Measurements from ENCODE around the gene NHP2.
A peak's percentile ranks its signal among the peaks of the same experiment; 100 is the strongest.
"Not testable (repeated sequence)": the region's sequence is repeated elsewhere in the genome, so short reads cannot be mapped to it uniquely, and the experiment has no call there.

Gene NHP2

DNA sequence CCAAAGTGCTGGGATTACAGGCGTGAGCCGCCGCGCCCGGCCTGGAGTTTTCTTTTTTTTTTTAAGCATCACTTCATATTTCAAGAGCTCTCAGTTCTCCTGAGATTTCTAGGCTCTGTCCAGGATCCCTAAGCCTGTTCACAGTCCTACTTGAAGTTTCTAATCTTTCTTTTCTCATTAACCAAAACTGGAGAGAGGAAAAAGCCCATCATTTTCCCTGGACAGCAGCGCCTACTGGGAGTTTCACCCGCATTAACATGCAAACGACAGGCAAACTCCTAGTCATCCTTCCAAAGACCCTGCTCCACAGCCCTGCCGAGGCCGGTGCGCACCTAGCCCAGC lies 23.5 kb downstream of the NHP2 start:
- DNase-seq = not testable (repeated sequence)

DNA sequence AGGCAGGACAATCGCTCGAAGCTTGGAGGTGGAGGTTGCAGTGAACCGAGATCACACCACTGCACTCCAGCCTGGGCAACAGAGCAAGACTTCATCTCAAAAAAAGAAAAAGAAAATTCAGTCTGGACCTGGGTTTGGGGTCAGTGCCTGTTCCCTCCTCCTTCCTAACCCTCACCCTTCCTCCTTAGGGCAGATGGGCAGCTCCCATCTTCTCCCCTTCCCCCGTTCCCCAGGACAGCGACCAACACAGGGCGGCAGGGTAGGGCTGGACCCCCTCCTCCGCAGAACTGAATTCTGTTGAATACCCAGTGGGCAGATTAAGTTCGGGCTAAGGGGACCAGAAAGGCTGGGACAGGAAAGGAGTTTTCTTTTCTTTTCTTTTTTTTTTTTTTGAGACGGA lies 24.4 kb downstream of the NHP2 start:
- DNase-seq = no peak

DNA sequence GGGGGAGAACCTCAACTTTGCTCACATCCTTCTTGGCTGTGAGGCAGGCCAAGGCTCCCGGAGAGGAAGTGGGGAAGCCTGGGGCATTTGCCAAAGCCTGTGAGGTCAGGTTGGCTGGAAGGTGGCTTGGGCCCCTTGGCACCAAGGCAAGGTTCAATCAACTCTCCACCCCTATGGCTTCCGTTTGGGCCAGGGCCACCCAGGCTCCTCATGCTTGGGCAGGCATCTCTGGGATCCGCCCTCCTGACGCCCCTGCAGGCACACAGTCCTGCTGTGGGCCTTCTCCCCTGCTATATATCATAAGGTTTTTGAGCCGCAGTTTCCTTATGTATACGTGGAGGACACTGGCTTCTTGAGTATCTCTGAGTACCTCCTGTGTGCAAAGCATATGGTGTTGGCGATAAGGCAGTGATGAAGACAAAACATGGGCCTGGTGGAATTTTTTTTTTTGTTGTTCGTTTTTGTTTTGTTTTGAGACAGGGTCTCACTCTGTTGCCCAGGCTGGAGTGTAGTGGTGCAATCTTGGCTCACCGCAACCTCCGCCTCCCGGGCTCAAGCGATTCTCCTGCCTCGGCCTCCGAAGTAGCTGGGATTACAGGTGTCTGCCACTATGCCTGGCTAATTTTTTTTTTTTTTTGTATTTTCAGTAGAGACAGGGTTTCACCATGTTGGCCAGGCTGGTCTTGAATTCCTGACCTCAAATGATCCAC lies 26.2 kb downstream of the NHP2 start:
- DNase-seq = not testable (repeated sequence)

DNA sequence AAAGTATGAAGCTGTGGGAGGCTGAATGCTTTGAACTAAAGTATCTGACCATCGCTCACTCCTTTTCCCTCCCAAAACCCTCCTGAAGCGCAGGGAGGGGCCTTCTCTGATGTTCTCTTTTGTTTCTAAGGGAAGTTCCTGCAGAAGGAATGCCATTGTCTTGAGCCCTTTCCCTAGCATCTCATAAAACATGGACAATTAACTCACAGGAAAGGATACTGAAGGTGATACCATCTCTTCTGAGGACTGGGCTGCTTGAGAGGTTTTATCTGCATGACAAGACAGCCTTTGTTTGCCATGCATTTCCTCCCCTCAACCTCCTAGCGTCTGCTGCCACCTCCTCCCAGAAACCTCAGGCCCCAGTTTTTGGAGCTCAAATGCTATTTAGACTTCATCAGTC lies 27.1 kb downstream of the NHP2 start:
- DNase-seq = no peak

DNA sequence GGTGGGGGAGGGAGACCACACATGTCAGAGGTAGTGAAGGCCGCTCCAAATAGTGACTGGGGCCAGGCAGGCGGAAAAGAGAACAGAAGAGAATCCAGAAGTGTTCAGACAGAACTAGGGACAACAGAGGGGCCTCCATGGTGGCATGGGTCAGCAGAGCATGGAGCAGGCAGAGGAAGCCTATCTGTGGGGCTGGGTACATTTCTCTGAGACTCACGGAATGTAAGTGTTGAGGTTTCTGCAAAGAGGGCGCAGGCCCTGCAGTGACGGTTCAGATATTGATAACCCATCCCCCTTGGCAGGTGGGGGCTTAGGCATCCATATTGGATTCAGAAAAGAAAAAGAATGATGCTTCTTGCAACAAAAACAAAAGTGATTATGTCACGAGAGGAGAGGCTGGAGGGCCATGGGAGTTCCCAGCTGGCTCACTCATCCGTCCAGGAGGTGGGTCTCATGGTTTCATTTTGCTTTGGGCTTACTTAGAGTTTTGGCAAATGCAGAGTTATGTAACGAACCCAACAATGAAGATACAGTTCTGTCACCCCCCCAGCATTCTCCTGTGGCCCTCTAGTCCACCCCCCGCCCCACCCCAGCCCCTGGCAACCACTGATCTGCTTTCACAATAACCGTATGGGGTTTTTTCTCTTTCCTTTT lies 28.3 kb downstream of the NHP2 start:
- DNase-seq = no peak

DNA sequence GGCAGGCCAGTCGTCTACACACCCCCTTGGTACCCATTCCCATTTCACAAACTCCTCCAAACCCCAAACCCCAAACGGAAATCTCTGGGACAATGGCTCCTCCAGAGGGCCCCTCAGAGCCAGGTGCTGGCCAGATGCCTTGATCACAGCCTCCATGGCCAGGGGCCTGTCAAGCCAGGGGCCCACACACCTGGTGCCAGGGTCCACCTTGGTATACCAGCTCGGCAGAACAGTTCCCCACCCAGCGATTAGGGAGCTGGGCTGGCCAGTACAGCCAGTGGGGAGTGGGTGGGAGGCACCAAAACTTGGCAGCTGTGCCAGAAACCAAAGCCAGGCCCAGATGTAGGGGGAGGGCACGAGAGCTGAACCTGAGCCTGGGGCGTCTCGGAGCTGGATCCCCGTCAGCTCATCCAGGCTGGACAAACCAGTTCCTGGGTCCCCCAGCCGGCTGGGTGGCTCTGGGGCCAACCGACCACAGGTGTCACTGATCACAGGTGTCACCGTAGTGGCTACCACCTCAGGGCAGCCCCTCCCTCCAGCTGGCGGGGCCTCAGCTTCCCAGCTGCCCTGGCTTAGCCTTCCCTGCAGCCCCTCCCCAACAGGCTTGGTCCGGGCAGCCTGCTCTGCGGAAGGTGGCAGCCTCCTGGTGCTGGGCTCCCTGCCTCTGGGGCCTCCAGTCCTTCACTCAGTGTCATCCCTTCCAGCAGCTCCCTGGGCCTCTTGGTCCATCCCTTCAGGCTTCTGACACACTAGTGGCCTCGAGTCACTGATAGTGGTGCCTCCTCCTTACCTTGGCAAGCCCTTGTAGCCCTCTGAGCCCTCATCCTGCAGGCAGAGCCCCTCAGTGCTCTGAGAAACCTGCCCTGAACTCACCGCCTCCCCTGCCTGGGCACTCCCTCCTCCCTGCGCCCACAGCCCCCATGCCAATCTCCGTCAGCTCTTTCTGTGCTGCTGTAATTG lies 29.4 kb downstream of the NHP2 start:
- DNase-seq = no peak

DNA sequence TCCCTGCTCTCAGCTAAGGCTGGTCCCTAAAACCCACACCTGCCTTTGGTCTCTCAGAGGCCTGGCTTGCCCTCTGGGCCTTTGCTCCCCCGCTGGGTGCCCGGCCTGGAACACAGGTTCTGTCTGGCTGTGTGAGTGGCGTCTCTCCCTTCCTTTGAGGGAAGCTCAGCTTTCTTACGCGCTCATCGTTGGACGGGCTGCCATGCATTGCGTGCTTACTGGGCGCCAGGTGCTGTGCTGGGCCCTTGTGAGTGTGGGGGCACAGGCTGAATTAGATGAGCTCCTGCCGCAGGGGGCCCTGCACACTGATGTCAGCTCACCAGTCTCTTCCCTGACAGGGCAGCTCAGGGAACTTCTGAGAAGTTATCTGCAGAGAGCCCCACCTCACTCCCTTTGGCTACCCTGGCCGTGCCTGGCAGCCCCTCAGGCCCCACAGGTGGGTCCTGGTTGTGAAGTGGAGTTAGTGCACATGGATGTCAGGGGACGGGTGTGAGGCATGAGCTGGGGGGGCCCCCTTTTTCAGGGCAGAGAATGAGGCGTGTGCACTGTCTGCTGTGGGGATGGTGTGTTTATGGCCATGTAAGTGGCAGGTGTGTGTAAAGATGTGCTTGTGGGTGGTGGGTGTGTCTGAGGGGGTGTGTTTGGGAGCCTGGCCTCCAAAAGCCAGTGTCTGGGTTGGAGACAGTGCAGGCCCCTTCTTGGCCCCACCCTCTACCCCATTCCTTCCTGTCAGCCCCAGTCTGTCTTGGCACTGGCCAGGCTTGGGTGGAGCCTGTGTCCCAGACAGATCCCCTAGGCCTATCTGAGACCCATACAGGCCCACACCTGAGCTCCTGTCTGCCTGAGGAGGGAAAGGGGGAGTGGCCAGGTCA lies 30.4 kb downstream of the NHP2 start:
- DNase-seq = no peak

DNA sequence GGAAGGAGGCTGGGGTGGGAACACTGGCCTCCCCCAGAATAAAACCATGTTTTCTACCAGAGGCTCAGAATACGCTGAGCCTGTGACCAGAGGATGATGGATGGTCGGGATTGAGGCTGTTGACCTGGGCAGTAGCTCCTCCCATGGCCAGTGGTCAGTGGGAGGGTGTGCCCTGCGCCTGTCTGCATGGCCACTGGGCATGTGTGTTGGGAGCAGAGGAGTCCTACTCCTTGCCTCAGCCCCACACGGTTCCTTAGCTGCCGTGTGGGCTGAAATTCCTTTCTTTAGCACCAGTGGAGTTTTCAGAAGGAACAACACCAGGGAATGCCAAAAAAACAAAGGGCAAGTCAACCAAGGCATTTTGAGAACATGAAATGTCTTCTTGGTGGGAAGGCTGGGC lies 31.3 kb downstream of the NHP2 start:
- no peak for DNase-seq

DNA sequence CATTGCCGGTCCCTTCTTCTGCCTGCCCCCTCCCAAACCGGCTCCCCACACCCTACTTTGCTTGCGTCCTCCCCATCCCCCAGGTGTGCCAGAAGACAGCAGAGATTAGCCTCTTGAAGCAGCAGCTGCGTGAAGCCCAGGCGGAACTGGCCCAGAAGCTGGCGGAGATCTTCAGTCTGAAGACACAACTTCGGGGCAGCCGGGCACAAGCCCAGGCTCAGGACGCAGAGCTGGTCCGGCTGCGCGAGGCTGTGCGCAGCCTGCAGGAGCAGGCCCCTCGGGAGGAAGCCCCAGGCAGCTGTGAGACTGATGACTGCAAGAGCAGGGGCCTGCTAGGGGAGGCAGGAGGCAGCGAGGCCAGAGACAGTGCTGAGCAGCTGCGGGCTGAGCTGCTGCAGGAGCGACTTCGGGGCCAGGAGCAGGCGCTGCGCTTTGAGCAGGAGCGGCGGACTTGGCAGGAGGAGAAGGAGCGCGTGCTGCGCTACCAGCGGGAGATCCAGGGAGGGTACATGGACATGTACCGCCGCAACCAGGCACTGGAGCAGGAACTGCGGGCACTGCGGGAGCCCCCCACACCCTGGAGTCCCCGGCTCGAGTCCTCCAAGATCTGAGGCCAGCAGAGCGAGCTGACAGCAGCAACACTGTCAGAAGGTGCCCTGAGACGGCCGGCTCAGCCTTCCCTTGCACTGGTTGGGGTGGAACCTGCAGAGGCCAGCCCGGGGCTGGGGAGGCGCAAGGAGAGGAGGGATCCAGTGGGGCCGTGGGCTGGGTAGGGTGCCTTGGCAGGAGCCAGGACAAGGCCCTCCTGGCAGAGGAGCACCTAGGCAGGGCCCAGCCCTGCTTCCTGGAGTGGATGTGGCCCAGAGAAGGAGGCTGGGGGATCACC lies 32.1 kb downstream of the NHP2 start:
- no peak for DNase-seq

DNA sequence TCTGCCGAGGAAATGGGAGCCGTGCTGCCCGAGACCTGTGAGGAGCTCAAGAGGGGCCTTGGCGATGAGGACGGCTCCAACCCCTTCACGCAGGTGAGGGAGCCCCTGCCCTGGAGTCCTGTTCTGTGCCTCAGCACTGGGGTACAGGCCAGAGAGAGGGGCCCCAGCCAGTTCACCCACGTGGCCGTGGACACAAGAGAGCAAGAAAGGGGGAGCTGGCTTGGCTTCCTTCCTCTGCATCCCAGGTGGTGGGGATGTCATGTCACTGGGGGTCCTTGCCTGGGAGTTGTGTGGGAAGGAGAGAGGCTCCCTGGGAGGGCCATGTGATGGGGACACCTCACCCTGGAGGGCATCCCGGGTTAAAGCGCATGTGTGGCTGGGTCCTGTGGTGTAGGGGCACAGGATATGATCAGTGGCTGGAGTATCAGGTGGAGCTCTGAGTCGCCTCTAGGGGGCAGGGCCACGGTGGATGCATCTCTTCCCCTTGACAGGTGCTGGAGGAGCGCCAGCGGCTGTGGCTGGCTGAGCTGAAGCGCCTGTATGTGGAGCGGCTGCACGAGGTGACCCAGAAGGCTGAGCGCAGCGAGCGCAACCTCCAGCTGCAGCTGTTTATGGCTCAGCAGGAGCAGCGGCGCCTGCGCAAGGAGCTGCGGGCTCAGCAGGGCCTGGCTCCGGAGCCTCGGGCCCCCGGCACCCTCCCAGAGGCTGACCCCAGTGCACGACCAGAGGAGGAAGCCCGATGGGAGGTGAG lies 32.9 kb downstream of the NHP2 start:
- peak; percentile 91 for DNase-seq

DNA sequence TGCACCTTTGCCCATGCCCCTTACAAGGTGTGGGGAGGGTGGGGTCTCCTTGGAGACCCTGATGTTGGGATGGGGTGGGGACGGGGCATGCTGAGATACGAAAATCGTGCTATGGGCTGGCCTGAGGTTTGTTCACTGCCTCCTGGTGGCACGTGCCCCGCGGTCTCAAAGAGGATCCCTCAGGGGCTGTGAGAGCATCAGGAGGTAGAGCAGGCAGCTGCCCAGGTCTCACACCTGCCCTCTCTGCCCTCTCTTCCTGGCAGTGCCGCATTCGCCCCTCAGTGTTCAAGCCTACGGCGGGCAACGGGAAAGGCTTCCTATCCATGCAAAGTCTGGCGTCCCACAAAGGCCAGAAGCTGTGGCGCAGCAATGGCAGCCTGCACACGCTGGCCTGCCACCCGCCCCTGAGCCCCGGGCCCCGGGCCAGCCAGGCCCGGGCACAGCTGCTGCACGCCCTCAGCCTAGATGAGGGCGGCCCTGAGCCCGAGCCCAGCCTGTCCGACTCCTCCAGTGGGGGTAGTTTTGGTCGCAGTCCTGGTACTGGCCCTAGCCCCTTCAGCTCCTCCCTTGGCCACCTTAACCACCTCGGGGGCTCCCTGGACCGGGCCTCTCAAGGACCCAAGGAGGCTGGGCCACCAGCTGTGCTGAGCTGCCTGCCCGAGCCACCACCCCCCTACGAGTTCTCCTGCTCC lies 33.6 kb downstream of the NHP2 start:
- no peak for DNase-seq

DNA sequence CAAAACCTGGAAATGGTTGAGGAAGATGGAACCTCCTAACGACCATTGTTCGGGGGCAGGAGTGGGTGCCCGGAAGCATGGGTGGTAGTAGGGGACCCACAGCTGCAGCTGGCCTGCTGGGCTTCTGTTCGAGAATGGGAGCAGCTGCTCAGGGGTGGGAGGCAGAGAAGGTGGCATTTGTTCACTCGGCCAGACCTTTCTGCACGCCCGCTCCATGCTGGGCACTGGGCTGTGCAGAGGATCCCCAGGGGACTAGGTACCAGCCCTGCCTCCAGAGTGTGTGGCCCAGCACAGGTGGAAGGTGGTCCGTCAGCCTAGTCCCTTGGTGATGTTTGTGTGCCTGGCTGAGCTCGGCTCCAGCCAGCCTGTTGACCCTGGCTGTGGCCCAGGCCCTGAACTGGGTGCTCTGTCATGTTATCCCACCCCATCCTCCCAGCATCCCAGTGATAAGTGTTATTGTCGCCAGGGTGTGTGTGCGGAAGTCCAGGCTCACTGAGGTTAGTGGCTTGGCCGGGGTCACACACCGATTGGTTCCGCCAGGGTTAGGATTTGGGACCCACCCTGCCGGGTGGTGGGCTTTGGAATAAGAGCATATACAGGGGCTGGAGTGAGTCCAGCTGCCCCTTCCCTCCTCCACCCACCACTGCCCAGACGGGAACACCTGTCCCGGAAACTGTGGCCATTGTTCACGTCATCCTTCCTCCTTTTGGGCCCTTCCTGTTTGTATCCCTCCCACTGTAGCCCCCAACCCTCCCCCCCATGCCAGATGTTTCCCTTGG lies 35.6 kb downstream of the NHP2 start:
- no peak for DNase-seq

DNA sequence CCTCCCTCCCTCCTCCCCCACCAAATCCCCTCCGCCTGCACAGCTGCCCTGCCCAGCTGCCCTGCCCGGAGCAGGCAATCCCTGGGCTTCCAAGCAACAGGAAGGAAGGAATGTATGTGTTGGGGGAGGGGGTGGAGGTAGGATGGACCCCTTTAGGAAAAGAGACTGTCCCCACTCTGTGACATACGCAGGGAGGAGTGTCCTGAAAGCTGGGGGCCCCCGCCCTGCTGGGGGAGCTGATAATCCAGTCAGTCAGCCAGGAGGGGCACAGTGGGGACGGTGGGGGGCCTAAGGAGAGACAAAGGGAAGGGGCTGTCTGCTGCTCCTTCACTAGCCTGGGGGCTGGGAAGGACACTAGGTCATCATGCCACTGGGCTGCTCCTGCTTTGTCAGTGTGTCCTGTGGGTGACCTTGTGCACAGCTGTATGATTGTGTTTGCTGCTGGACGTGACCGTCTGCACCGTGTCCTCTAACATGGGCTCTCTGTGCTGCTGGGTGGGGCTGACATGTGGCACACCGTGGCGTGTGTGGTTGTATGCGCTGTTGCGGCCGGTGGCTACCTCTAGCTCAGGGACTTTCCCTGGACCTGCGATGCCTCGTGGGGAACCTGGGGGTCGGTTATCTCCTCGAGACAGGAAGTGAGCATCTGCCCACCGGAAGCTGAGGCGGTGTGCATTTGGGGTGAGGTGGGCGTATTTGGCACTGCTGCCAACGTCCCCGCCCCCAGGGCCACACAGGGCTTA lies 37.4 kb downstream of the NHP2 start:
- DNase-seq = peak; percentile 87

DNA sequence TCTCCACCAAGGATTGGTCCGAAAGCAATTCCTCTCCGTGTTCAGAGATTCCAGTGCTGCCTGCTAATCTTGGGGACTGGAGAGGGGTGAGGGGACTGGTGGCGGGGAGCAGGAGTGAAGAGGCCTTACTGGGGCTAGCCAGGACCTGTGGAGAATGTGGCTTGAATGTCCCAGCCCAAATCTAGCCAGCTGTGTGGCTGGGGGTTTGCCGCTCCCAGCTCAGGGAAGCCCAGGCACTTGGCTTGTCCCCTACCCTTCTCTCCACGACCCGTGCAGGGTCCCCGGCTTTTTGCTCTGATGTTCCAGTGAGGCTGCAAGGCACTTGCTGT lies 37.9 kb downstream of the NHP2 start:
- no peak for DNase-seq

DNA sequence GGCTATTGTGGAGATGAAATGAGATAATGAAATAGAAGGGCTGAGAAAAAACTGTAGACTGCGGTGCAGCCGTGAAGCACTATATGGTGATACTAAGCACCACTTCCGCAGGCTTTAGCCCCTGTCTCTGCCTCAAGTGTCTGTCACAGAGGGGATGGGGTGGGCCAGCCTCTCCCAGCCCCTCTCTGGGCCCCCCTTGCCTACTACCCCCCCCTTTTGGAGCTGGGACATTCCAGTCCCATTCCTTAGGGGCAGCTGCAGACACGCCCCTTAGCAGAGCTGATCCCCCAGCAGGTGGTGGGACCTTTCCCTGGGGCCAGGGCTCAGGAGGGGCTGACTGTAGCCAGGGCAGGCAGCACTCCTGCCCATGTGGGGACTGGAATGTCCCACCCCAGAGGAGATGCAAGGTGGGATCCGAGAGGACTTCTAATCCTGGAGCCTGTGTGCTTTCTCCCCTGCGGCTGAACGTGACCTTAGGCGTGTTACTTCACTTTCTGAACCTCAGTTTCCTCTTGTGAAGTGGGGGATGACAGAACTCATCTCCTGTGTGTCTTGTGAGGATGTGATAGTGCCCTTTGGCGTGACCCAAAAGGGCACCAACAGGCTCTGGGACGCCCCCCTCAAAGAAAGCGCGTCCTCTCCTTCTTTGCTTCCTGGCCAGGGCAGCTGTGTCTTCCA lies 38.4 kb downstream of the NHP2 start:
- DNase-seq = no peak

DNA sequence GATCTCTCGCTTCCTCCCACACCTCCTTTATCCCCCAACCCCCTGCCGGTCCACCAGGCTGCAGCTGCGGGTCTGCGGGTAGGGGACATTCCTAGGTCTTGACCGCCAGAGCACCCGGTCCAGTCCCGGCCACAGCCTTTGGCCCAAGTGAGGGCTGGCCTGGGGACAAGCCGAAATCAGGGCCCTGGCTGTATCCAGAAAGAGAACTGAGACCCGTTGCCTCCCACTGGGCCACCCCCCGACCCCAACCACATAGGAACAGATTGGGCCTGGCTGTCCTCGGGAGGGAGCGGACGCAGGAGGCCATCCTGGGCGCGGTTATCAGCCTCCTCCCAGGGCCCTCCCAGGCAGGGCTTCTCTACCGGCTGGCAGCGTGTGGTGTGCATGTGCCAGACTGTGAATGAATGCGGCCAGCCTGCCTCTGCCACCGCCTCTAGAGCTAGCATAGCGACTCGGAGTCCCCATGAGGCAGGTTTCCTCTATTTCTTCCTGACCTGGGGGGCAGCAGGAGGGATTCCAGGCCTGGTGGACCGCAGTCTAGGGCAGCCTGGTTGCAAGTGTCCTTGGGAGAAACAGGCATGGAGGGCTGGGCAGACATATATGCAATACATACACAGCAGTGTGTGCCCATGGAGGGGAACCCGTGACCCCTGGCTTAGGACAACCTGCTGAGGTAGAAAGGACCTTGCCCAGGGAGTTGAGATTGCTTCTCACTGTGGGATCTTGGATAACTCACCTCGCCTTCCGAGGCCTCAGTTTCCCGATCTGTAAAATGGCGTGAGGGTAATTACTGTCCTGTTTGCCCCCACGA lies 39.2 kb downstream of the NHP2 start:
- DNase-seq = peak; percentile 78

DNA sequence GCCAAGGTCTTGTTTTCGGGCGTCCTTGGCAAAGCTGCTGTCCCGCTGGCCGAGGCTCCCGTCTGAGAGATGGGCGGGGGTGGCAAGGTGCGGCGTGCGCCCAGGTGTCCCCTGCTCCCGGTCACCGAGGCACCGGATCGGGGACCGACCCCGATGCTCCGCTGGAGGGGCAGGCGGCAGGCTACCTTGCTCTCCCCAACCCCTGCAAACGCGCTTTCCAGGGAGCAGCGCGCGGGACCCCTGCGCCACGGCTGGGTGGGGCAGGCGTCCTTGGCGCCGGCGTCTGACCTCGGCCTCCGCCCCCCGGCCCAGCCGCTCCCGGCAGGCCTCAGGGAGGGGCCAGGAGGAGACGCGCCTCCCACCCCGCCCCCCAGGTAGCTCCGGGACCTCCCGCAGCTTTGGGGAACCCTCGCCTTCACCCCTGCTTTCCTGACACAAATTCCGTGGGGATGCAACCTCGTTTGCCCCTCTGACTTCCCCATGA lies 39.8 kb downstream of the NHP2 start:
- DNase-seq = peak; percentile 73
